Measurements from ENCODE around the gene FPR1.

The FPR1 gene

GRCh38 chr19:51712461-51713081 is 39.1 kb downstream of the FPR1 start:
- Mint-ChIP-seq H3K4me3 (no peak overlapping the region), H3K27me3 (peaks cover 4% of the 10 kb centered on the region), H3K27ac (no peak overlapping the region), H3K4me1 (no peaks in the 10 kb centered on the region), H3K9me3 (peaks cover 3% of the 10 kb centered on the region), H3K36me3 (ENCODE audit: low read depth) (peaks cover 2% of the 10 kb centered on the region)
- ATAC-seq: no peak
- DNase-seq: no peak

- Mint-ChIP-seq H3K36me3 (ENCODE audit: low read depth) (peaks cover 7% of the 10 kb centered on the region), H3K4me3 (no peak overlapping the region), H3K27me3 (peaks cover 4% of the 10 kb centered on the region), H3K4me1 (no peaks in the 10 kb centered on the region), H3K27ac (no peak overlapping the region), H3K9me3 (peaks cover 3% of the 10 kb centered on the region)
- DNase-seq (no peak), ATAC-seq (no peak)
These were observed 40.0 kb downstream of the FPR1 start for GRCh38 chr19:51711702-51712101.

- H3K27me3 Mint-ChIP-seq: no peaks in the 10 kb centered on the region
These were observed 41.5 kb downstream of the FPR1 start for GRCh38 chr19:51710163-51710562.

GRCh38 chr19:51709575-51709974 is 42.1 kb downstream of the FPR1 start:
- H3K4me3 Mint-ChIP-seq: no peak overlapping the region

More at GRCh38 chr19:51710163-51710562, 41.5 kb downstream of the FPR1 start:
- peaks cover 2% of the 10 kb centered on the region for H3K9me3 Mint-ChIP-seq
- H3K27ac Mint-ChIP-seq: no peak overlapping the region
- no peak overlapping the region for H3K4me3 Mint-ChIP-seq
- peaks cover 9% of the 10 kb centered on the region for H3K4me1 Mint-ChIP-seq
- ATAC-seq (no peak), DNase-seq (no peak)
- H3K36me3 Mint-ChIP-seq (ENCODE audit: low read depth): peaks cover 19% of the 10 kb centered on the region

GRCh38 chr19:51708811-51709210 is 42.9 kb downstream of the FPR1 start:
- ATAC-seq: no peak
- Mint-ChIP-seq H3K36me3 (ENCODE audit: low read depth) (peaks cover 21% of the 10 kb centered on the region), H3K4me3 (no peak overlapping the region), H3K4me1 (peaks cover 16% of the 10 kb centered on the region), H3K27ac (no peak overlapping the region), H3K9me3 (no peaks in the 10 kb centered on the region), H3K27me3 (no peaks in the 10 kb centered on the region)
- no peak for DNase-seq

More at GRCh38 chr19:51709575-51709974, 42.1 kb downstream of the FPR1 start:
- Mint-ChIP-seq H3K36me3 (ENCODE audit: low read depth) (peaks cover 21% of the 10 kb centered on the region), H3K4me1 (peaks cover 14% of the 10 kb centered on the region), H3K9me3 (no peaks in the 10 kb centered on the region), H3K27ac (no peak overlapping the region), H3K27me3 (no peaks in the 10 kb centered on the region)
- DNase-seq (no peak), ATAC-seq (no peak)

- DNase-seq (no peak), ATAC-seq (no peak)
- Mint-ChIP-seq H3K36me3 (ENCODE audit: low read depth) (peaks cover 21% of the 10 kb centered on the region), H3K9me3 (no peaks in the 10 kb centered on the region), H3K27me3 (peaks cover 9% of the 10 kb centered on the region), H3K27ac (no peak overlapping the region), H3K4me3 (no peak overlapping the region), H3K4me1 (peaks cover 31% of the 10 kb centered on the region)
These were observed 44.8 kb downstream of the FPR1 start for GRCh38 chr19:51706885-51707284.

- Mint-ChIP-seq H3K27me3 (peaks cover 9% of the 10 kb centered on the region), H3K27ac (peak overlapping the region; percentile 63), H3K36me3 (ENCODE audit: low read depth) (peaks cover 21% of the 10 kb centered on the region), H3K4me1 (peaks cover 31% of the 10 kb centered on the region), H3K4me3 (peak overlapping the region; percentile 39), H3K9me3 (no peaks in the 10 kb centered on the region)
- DNase-seq (no peak), ATAC-seq (no peak)
These were observed 45.4 kb downstream of the FPR1 start for GRCh38 chr19:51706296-51706695.

GRCh38 chr19:51704626-51705025 is 47.1 kb downstream of the FPR1 start:
- Mint-ChIP-seq H3K4me1 (peaks cover 31% of the 10 kb centered on the region), H3K9me3 (no peaks in the 10 kb centered on the region), H3K4me3 (peak overlapping the region; percentile 85), H3K36me3 (ENCODE audit: low read depth) (peaks cover 21% of the 10 kb centered on the region), H3K27ac (peak overlapping the region; percentile 91), H3K27me3 (peaks cover 9% of the 10 kb centered on the region)
- DNase-seq (no peak), ATAC-seq (no peak)

GRCh38 chr19:51703575-51704515 is 47.8 kb downstream of the FPR1 start:
- Mint-ChIP-seq H3K9me3 (no peaks in the 10 kb centered on the region), H3K36me3 (ENCODE audit: low read depth) (peaks cover 21% of the 10 kb centered on the region), H3K27me3 (peaks cover 9% of the 10 kb centered on the region), H3K27ac (peak overlapping the region; percentile 91), H3K4me3 (peak overlapping the region; percentile 85), H3K4me1 (peaks cover 31% of the 10 kb centered on the region)
- ATAC-seq (peak; percentile 96), DNase-seq (peak; percentile 97)

GRCh38 chr19:51702825-51703574 is 48.7 kb downstream of the FPR1 start:
- peaks cover 31% of the 10 kb centered on the region for H3K4me1 Mint-ChIP-seq
- no peak for DNase-seq

GRCh38 chr19:51702103-51702824 is 49.4 kb downstream of the FPR1 start:
- Mint-ChIP-seq H3K36me3 (ENCODE audit: low read depth) (peaks cover 17% of the 10 kb centered on the region), H3K9me3 (no peaks in the 10 kb centered on the region), H3K4me1 (peaks cover 31% of the 10 kb centered on the region), H3K4me3 (peak overlapping the region; percentile 85), H3K27me3 (peaks cover 9% of the 10 kb centered on the region), H3K27ac (no peak overlapping the region)
- ATAC-seq: no peak
- DNase-seq: peak; percentile 56

More at GRCh38 chr19:51702825-51703574, 48.7 kb downstream of the FPR1 start:
- ATAC-seq: no peak
- Mint-ChIP-seq H3K27me3 (peaks cover 9% of the 10 kb centered on the region), H3K4me3 (peak overlapping the region; percentile 85), H3K36me3 (ENCODE audit: low read depth) (peaks cover 19% of the 10 kb centered on the region), H3K27ac (peak overlapping the region; percentile 67), H3K9me3 (no peaks in the 10 kb centered on the region)

GRCh38 chr19:51701468-51702100 is 50.1 kb downstream of the FPR1 start:
- H3K4me3 Mint-ChIP-seq: no peak overlapping the region
- peaks cover 31% of the 10 kb centered on the region for H3K4me1 Mint-ChIP-seq
- DNase-seq: no peak
- H3K9me3 Mint-ChIP-seq: no peaks in the 10 kb centered on the region
- no peak for ATAC-seq
- H3K27me3 Mint-ChIP-seq: peaks cover 9% of the 10 kb centered on the region
- peaks cover 13% of the 10 kb centered on the region for H3K36me3 Mint-ChIP-seq (ENCODE audit: low read depth)
- H3K27ac Mint-ChIP-seq: no peak overlapping the region

GRCh38 chr19:51699170-51699569 is 52.5 kb downstream of the FPR1 start:
- Mint-ChIP-seq H3K4me3 (no peak overlapping the region), H3K36me3 (ENCODE audit: low read depth) (no peaks in the 10 kb centered on the region), H3K9me3 (no peaks in the 10 kb centered on the region), H3K27ac (no peak overlapping the region), H3K27me3 (peaks cover 9% of the 10 kb centered on the region), H3K4me1 (peaks cover 15% of the 10 kb centered on the region)
- no peak for ATAC-seq
- no peak for DNase-seq
